GM23248 (cell line): ENCODE measurements around the gene ITGA11. TPM values are rescaled to one million over a fixed set of nuclear protein-coding genes. Genes with fewer than 3 reads are reported as not detected.

Experiments used
- DNase-seq: peaks from one replicate; pipeline ENCODE4 v3.0.0-alpha.2; 2015
- H2AFZ ChIP-seq: fragments of 200-600 bp; sonication (generic); 2 replicates; pipeline ENCODE4 v1.6.1; 2016; ENCODE audit warnings: antibody characterized with exemption
- H3F3A ChIP-seq: fragments of 200-600 bp; sonication (generic); 2 replicates; pipeline ENCODE4 v1.6.1; 2016; ENCODE audit warnings: mild to moderate bottlenecking, antibody characterized with exemption, mixed run types; ENCODE audit not compliant: insufficient read depth
- H3K27ac ChIP-seq: fragments of 200-600 bp; sonication (generic); 2 replicates; pipeline ENCODE4 v1.5.1; 2016; ENCODE audit warnings: mild to moderate bottlenecking
- H3K27me3 ChIP-seq: fragments of 200-600 bp; sonication (generic); replicated peaks from 2 replicates; pipeline ENCODE4 v1.6.1; 2016; ENCODE audit warnings: mild to moderate bottlenecking; ENCODE audit not compliant: insufficient read depth
- H3K36me3 ChIP-seq: fragments of 200-600 bp; sonication (generic); 2 replicates; pipeline ENCODE4 v1.6.1; 2016; ENCODE audit warnings: low read depth, mild to moderate bottlenecking
- H3K4me1 ChIP-seq: fragments of 200-600 bp; sonication (generic); 2 replicates; pipeline ENCODE4 v1.6.1; 2016; ENCODE audit warnings: mild to moderate bottlenecking; ENCODE audit not compliant: insufficient read depth
- H3K4me2 ChIP-seq: fragments of 200-600 bp; sonication (generic); one replicate; pipeline ENCODE4 v1.6.1; 2016; ENCODE audit warnings: mild to moderate bottlenecking; ENCODE audit not compliant: unreplicated experiment
- H3K4me3 ChIP-seq: fragments of 200-600 bp; sonication (generic); 2 replicates; pipeline ENCODE4 v1.5.1; 2016; ENCODE audit warnings: mild to moderate bottlenecking
- H3K79me2 ChIP-seq: fragments of 200-600 bp; sonication (generic); 2 replicates; pipeline ENCODE4 v1.6.1; 2016; ENCODE audit warnings: mild to moderate bottlenecking; ENCODE audit not compliant: insufficient read depth
- H3K9ac ChIP-seq: fragments of 200-600 bp; sonication (generic); 2 replicates; pipeline ENCODE4 v1.6.1; 2016; ENCODE audit warnings: mild to moderate bottlenecking
- H3K9me2 ChIP-seq: fragments of 200-600 bp; sonication (generic); 2 replicates; pipeline ENCODE4 v1.6.1; 2016; ENCODE audit warnings: mixed run types, mild to moderate bottlenecking, moderate library complexity; ENCODE audit not compliant: insufficient read depth
- H3K9me3 ChIP-seq: fragments of 200-600 bp; sonication (generic); one replicate; pipeline ENCODE4 v1.6.1; 2017; ENCODE audit warnings: low read depth
- H4K20me1 ChIP-seq: fragments of 200-600 bp; sonication (generic); 2 replicates; pipeline ENCODE4 v1.6.0; 2016; ENCODE audit not compliant: insufficient read depth
- EZH2 ChIP-seq: fragments of 200-600 bp; sonication (generic); IDR thresholded peaks from 2 replicates; pipeline ENCODE4 v1.6.1; 2018; ENCODE audit warnings: antibody characterized with exemption, mild to moderate bottlenecking; ENCODE audit not compliant: insufficient read depth, poor library complexity, severe bottlenecking
- EZH2phosphoT487 ChIP-seq: fragments of 200-600 bp; sonication (generic); IDR thresholded peaks from 2 replicates; pipeline ENCODE4 v1.6.1; 2018; ENCODE audit warnings: antibody characterized with exemption, moderate library complexity, mild to moderate bottlenecking, low read depth; ENCODE audit not compliant: insufficient read depth
- WGBS, 2 experiments: methylation state at CpG; one replicate each; pipeline ENCODE4 v1.1.6; 2015 to 2017; ENCODE audit warnings: low lambda C conversion rate in 2 of 2, low coverage in 1 of 2; ENCODE audit errors: missing lambda C conversion rate in 2 of 2; 5-methylcytosine and 5-hydroxymethylcytosine counted together
- in situ Hi-C: fragments of 300-500 bp; cut with MboI; formaldehyde crosslinking; loops from 2 replicates; pipeline ENCODE4 v1.15.0; 2020
- polyA plus RNA-seq: library from polyadenylated mRNA; unstranded; fragments of >200 nt; fragmentation: Nextera tagmentation; extraction: Ambion mirVana; gene quantifications from 2 replicates; pipeline ENCODE4 v1.2.1, GENCODE V29; 2016
- total RNA-seq: library from RNA; depleted of rRNA; stranded (reverse); fragments of >200 nt; shearing (Covaris generic); gene quantifications from 2 replicates; pipeline ENCODE4 v1.2.3, GENCODE V29; 2014

Gene ITGA11
- total and polyA plus RNA-seq, 2 experiments from 2014 or later: 312 to 352 TPM

DNA sequence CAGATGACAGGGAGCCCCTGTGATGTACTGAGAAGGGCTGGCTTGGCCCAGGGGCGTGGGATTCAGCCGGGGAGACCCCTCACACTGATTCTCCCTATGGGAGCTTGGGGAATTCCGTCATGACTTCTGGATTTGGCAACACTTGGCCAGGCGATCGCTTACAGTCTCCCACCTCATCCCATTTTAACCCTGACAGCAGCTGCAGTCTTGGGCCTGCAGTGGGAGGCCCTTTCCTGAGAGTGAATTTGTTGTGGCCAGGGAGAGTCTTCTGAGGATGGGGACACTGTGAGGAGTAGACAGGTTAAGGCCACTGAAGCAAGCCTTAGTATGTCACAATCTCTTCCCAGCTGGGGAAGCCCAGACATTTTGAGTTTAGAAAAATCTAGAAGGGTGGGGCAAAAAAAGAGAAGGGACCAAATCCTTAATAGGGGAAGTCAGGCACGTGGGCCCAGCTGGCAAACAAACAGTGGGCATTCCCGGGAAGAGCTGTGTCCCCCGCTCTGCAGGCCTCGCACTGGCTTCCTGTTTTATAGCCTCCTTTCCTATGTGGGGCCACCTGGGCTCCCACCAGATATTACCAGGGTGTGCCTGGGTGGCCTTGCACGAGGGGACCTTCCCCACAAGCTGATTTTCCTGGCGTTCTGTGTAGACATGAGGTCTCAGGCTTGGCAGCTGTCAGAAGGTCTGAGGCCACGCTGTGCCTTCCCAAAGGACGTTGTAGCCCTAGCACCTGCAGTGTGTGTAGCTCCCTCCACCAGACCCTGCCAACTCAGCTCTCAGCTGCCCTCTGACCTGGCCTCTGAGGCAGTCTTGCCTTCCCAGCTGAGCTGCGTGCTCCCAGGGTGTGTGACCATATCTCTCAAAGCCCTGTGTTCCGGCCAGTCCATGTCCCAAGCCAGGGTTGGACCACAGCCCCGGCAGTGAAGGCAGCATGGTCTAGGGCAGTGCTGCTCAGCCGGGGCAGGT is 89.9 kb downstream of the ITGA11 start:
- TF ChIP-seq EZH2 (no peak), EZH2phosphoT487 (no peak)
- no peaks in the 10 kb centered on the region for H3K79me2 ChIP-seq
- peaks cover 24% of the 10 kb centered on the region for H3F3A ChIP-seq
- H3K4me2 ChIP-seq: no peak overlapping the region
- no peaks in the 10 kb centered on the region for H3K9me3 ChIP-seq
- H3K9ac ChIP-seq: no peak overlapping the region
- no peak overlapping the region for H3K27ac ChIP-seq
- no peaks in the 10 kb centered on the region for H3K9me2 ChIP-seq
- H3K4me1 ChIP-seq: no peaks in the 10 kb centered on the region
- H2AFZ ChIP-seq: no peak overlapping the region
- peaks cover 72% of the 10 kb centered on the region for H3K36me3 ChIP-seq
- no peak for DNase-seq
- 77 to 78% methylated on average over 17 of the region's 17 CpGs for WGBS, 2 experiments
- H4K20me1 ChIP-seq: no peaks in the 10 kb centered on the region
- in situ Hi-C loops: no loop called here
- H3K4me3 ChIP-seq: no peak overlapping the region
- no peaks in the 10 kb centered on the region for H3K27me3 ChIP-seq

DNA sequence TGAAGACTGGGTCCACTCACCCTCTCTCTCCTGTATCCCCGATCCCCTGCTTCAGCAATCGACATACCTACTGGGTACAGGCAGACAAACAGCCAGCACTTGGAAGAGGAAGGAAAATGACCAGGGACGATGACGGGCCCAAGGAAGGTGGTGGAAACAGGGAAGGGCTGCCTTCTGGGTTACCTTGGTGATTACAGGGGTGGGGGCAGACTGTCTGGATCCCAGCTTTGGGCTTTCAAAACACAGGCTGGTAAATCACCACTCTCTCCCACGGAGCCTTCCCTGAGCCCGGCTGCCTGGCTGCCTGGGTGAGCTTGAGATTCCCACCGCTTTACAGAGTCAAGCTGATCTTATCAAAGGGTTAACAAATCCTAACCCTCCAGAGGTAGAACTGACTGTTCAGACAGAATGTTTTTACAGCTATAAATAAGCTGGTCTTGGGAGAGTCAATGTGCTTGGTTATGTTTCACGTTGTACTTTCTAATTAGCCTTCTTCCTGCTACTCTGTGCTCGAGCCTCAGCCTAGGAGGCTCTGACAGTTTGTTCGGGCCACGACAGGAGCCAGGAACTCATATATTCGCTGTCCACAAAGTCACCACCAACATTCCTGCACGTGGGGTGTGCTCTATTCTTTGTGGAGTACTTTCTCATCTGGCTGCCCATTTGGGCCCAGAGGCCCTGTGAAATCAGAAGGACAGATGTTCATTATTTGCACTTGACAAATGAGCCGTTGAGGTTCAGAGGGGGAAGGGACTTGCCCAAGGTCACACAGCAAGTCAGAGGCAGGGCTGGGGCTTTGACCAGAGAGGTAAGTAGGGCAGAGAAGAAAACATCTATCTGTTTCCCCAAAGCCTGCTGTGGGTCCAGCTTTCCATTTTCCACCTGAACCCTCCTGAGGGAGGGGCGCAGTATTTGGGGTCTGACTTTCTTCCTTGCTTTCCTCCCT is 91.0 kb downstream of the ITGA11 start:
- Histone ChIP-seq H3K4me3 (no peak overlapping the region), H3K36me3 (peaks cover 72% of the 10 kb centered on the region; the same call in 1 of the 2 replicates), H3K9me2 (no peaks in the 10 kb centered on the region), H3K27me3 (no peaks in the 10 kb centered on the region), H3K9ac (no peak overlapping the region), H3F3A (peaks cover 30% of the 10 kb centered on the region), H3K9me3 (no peaks in the 10 kb centered on the region), H3K4me2 (no peak overlapping the region), H3K79me2 (no peaks in the 10 kb centered on the region), H3K4me1 (no peaks in the 10 kb centered on the region), H4K20me1 (no peaks in the 10 kb centered on the region), H3K27ac (no peak overlapping the region), H2AFZ (no peak overlapping the region)
- WGBS, 2 experiments: 78 to 80% methylated on average over 15 of the region's 15 CpGs
- in situ Hi-C loops: no loop called here
- no peak for DNase-seq
- TF ChIP-seq EZH2 (no peak), EZH2phosphoT487 (no peak)

DNA sequence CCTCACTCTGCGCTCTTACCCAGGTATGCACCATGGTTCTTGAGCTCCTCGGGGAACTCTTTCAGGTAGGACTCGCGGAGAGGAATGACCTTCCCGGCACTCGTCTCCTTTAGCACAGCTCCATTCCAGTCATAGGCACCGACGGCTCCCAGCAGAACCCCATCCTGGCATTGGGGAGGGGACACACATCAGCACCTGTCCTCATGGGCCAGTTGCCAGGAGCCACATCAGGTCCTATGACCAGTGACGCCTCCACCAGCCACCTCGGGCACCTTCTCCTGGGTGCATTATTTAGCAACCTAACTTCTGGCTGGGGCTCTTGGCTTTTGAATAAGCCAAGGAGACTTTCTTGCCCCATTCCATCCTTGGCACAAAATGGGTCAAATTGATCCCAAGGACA is 92.5 kb downstream of the ITGA11 start:
- H3K36me3 ChIP-seq: peaks cover 68% of the 10 kb centered on the region; the same call in 1 of the 2 replicates
- no peaks in the 10 kb centered on the region for H3K9me2 ChIP-seq
- no peaks in the 10 kb centered on the region for H3K79me2 ChIP-seq
- in situ Hi-C loops: no loop called here
- no peak overlapping the region for H3K9ac ChIP-seq
- H3K4me2 ChIP-seq: no peak overlapping the region
- H3K27me3 ChIP-seq: no peaks in the 10 kb centered on the region
- no peak for DNase-seq
- H3K27ac ChIP-seq: no peak overlapping the region
- no peaks in the 10 kb centered on the region for H4K20me1 ChIP-seq
- H3K4me1 ChIP-seq: peaks cover 11% of the 10 kb centered on the region
- no peak overlapping the region for H3K4me3 ChIP-seq
- no peak overlapping the region for H2AFZ ChIP-seq
- WGBS, 2 experiments: 89 to 92% methylated on average over 9 to 10 of the region's 10 CpGs
- peaks cover 25% of the 10 kb centered on the region for H3F3A ChIP-seq
- TF ChIP-seq EZH2 (no peak), EZH2phosphoT487 (no peak)
- no peaks in the 10 kb centered on the region for H3K9me3 ChIP-seq

DNA sequence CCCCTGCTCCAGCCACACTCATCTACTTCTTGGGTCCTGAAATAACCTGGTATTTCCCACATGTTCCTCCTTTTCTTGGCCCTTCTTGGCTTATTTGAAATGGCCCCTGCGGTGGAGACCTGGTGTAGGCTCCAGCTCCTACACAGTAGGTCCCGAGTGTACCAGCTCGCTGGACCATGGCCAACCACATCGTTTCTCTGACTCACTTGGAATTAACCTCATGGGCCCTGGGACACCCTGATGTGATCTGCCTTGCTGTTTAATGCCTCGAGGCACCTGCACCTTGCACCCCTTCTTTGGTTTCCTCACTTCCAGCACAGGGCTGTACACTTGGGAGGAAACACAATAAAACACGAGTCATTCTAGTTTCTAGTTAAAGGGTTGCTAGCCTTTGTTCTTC is 94.1 kb downstream of the ITGA11 start:
- in situ Hi-C loops: no loop called here
- H3F3A ChIP-seq: peaks cover 25% of the 10 kb centered on the region
- H3K79me2 ChIP-seq: no peaks in the 10 kb centered on the region
- H3K9me2 ChIP-seq: no peaks in the 10 kb centered on the region
- no peaks in the 10 kb centered on the region for H3K9me3 ChIP-seq
- peak; percentile 41 for DNase-seq
- H3K9ac ChIP-seq: no peak overlapping the region
- TF ChIP-seq EZH2 (no peak), EZH2phosphoT487 (no peak)
- no peak overlapping the region for H3K4me2 ChIP-seq
- H3K36me3 ChIP-seq: peaks cover 69% of the 10 kb centered on the region; the same call in 1 of the 2 replicates
- peaks cover 18% of the 10 kb centered on the region for H3K4me1 ChIP-seq
- WGBS, 2 experiments: 41 to 48% methylated on average over 6 of the region's 6 CpGs
- H4K20me1 ChIP-seq: no peaks in the 10 kb centered on the region
- no peak overlapping the region for H3K27ac ChIP-seq
- no peaks in the 10 kb centered on the region for H3K27me3 ChIP-seq
- no peak overlapping the region for H3K4me3 ChIP-seq
- H2AFZ ChIP-seq: no peak overlapping the region
